ENCODE results near the gene ENTR1.

ENTR1 gene

DNA sequence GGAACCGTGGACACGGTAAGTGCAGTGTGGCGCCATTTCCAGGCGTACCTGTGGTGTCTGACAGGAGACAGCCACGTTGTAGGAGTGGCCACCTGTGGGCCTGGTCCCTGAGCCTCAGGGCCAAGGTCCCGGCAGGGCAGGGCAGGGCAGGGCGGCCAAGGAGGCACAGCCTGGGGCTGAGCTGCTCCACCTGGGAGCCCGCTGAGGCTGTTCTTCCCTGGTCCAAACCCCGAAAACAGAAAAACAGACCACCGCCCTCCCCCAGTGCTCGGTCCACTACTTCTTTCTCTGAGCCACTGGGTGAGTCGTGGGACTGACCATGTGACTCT, 8.6 kb upstream of the ENTR1 start:
- ChIA-PET POLR2A (no interaction called here), CTCF (no interaction called here)
- no peak for TF ChIP-seq LEF1 (IDR thresholded peaks at IDR 0.05; ENCODE audit: borderline replicate concordance)
- TF ChIP-seq ARNT (IDR thresholded peaks at IDR 0.05) = no peak
- TF ChIP-seq L3MBTL2 (conservative IDR thresholded peaks at IDR 0.05) = no peak
- TF ChIP-seq FOXK2 (IDR thresholded peaks at IDR 0.05) = no peak
- TF ChIP-seq HDGF (IDR thresholded peaks at IDR 0.05; ENCODE audit: borderline replicate concordance) = no peak
- TF ChIP-seq BHLHE40 (IDR thresholded peaks at IDR 0.05; ENCODE audit: borderline replicate concordance) = no peak
- no peak for TF ChIP-seq ZNF384 (IDR thresholded peaks at IDR 0.05)
- TF ChIP-seq, protein P1, sequence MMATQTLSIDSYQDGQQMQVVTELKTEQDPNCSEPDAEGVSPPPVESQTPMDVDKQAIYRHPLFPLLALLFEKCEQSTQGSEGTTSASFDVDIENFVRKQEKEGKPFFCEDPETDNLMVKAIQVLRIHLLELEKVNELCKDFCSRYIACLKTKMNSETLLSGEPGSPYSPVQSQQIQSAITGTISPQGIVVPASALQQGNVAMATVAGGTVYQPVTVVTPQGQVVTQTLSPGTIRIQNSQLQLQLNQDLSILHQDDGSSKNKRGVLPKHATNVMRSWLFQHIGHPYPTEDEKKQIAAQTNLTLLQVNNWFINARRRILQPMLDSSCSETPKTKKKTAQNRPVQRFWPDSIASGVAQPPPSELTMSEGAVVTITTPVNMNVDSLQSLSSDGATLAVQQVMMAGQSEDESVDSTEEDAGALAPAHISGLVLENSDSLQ (IDR thresholded peaks at IDR 0.05) = no peak
- no peak for TF ChIP-seq SP1 (IDR thresholded peaks at IDR 0.05)
- TF ChIP-seq FOXM1 (IDR thresholded peaks at IDR 0.05; ENCODE audit: borderline replicate concordance) = no peak
- no peak for TF ChIP-seq NFRKB (IDR thresholded peaks at IDR 0.05)
- TF ChIP-seq FOXA1 (IDR thresholded peaks at IDR 0.05) = no peak
- DNase-seq (ENCODE audit: extremely low spot score) = no peak

DNA sequence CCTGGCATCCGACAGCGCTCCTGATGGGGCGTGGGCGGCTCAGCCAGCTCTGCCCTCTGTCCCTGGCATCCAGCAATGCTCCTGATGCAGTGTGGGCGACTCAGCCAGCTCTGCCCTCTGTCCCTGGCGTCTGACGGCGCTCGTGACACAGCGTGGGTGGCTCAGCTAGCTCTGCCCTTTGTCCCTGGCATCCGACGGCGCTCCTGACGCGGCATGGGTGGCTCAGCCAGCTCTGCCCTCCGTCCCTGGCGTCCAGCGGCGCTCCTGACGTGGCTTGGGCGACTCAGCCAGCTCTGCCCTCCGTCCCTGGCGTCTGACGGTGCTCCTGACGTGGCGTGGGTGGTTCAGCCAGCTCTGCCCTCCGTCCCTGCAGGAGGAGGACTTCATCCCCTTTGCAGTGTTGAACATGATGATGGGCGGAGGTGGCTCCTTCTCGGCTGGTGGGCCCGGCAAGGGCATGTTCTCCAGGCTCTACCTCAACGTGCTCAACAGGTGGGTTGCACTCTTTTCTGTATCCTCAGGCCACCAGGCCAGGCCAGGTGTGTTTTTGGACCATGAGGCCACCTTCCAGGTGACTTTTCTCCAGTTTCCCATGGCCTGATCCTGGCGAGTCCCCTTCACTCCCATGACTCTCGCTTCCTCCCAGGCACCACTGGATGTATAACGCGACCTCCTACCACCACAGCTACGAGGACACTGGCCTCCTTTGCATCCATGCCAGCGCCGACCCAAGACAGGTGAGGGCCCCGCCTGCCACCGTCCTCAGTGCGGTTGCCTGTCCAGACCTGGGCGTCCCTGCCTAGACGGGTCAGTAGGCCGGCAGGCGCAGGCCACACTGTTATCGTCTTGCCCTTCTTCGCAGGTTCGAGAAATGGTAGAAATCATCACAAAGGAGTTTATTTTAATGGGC, 8.0 kb upstream of the ENTR1 start:
- TF ChIP-seq SP1 (IDR thresholded peaks at IDR 0.05) (no peak), FOXK2 (IDR thresholded peaks at IDR 0.05) (no peak), FOXM1 (IDR thresholded peaks at IDR 0.05; ENCODE audit: borderline replicate concordance) (no peak), ZNF384 (IDR thresholded peaks at IDR 0.05) (no peak), ELF4 (IDR thresholded peaks at IDR 0.05) (no peak), FOXA1 (IDR thresholded peaks at IDR 0.05) (no peak), BHLHE40 (IDR thresholded peaks at IDR 0.05; ENCODE audit: borderline replicate concordance) (no peak), L3MBTL2 (conservative IDR thresholded peaks at IDR 0.05) (no peak)
- ChIA-PET CTCF (no interaction called here), POLR2A (no interaction called here)
- DNase-seq (ENCODE audit: extremely low spot score) = no peak

DNA sequence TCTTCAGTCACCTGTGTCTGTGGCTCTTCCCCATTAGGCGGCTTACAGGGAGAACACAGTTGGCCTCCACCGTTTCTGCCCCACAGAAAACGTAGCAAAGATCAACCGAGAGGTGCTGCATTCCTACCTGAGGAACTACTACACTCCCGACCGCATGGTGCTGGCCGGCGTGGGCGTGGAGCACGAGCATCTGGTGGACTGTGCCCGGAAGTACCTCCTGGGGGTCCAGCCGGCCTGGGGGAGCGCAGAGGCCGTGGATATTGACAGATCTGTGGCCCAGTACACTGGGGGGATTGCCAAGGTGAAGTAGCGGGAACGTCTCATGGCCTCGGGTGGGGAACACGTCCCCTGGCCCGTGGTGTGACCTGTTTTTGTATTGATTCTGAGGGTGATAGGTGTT, 6.5 kb upstream of the ENTR1 start:
- POLR2A ChIA-PET = no interaction called here
- CTCF ChIA-PET = no interaction called here
- DNase-seq (ENCODE audit: extremely low spot score) = no peak
- TF ChIP-seq FOXA1 (IDR thresholded peaks at IDR 0.05) = no peak
- TF ChIP-seq BHLHE40 (IDR thresholded peaks at IDR 0.05; ENCODE audit: borderline replicate concordance) = no peak
- TF ChIP-seq TARDBP (IDR thresholded peaks at IDR 0.05) = no peak
- TF ChIP-seq ARNT (IDR thresholded peaks at IDR 0.05) = no peak
- no peak for TF ChIP-seq ZNF384 (IDR thresholded peaks at IDR 0.05)
- no peak for TF ChIP-seq HDGF (IDR thresholded peaks at IDR 0.05; ENCODE audit: borderline replicate concordance)
- TF ChIP-seq SUZ12 (IDR thresholded peaks at IDR 0.05) = no peak
- no peak for TF ChIP-seq LEF1 (IDR thresholded peaks at IDR 0.05; ENCODE audit: borderline replicate concordance)
- TF ChIP-seq CTBP1 (IDR thresholded peaks at IDR 0.05; ENCODE audit: borderline replicate concordance) = no peak
- TF ChIP-seq ELF4 (IDR thresholded peaks at IDR 0.05) = no peak
- no peak for TF ChIP-seq L3MBTL2 (conservative IDR thresholded peaks at IDR 0.05)
- TF ChIP-seq NFRKB (IDR thresholded peaks at IDR 0.05) = no peak

DNA sequence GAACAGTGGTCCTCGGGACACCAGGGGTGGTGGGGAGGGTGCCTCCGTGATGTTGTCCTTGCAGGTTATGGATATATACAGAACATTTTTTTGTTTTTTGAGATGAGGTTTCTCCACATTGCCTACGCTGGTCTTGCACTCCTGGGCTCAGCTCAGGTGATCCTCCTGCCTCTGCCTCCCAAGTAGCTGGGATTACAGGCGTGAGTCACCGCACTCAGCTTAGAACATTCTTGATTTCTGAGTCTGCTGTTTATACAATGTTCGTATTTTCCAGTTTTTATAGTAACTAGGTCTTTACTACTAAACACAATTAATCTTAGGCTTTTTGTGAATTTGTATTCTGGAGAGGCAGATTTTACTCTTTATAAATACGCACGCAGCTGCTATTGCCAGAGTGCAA, 6.0 kb upstream of the ENTR1 start:
- DNase-seq (ENCODE audit: extremely low spot score) = no peak
- ChIA-PET POLR2A (no interaction called here), CTCF (no interaction called here)
- TF ChIP-seq ELF4 (IDR thresholded peaks at IDR 0.05) = no peak
- no peak for TF ChIP-seq SP1 (IDR thresholded peaks at IDR 0.05)
- no peak for TF ChIP-seq LEF1 (IDR thresholded peaks at IDR 0.05; ENCODE audit: borderline replicate concordance)
- no peak for TF ChIP-seq BHLHE40 (IDR thresholded peaks at IDR 0.05; ENCODE audit: borderline replicate concordance)
- no peak for TF ChIP-seq SUZ12 (IDR thresholded peaks at IDR 0.05)
- TF ChIP-seq L3MBTL2 (conservative IDR thresholded peaks at IDR 0.05) = no peak
- no peak for TF ChIP-seq NFRKB (IDR thresholded peaks at IDR 0.05)
- no peak for TF ChIP-seq TARDBP (IDR thresholded peaks at IDR 0.05)
- no peak for TF ChIP-seq FOXK2 (IDR thresholded peaks at IDR 0.05)

DNA sequence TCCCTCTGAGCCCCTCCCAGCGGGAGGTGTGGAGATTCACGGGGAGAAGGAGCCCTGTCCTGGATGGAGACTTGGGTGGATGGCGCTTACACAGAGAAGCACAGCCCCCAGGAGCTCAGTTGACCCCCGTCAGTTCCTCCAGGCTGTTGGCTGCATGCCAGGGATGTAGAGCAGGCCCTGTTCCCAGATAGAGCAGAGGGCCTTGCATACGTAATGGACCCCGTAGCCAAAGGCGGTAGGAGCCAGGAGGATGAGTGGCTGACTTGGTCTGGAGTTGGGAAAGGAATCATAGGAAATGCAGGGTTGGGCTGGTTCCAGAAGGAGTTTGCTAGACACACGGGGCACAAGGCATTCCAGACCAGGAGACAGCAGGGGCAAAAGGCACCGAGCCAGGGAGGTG, 2.5 kb upstream of the ENTR1 start:
- ChIA-PET POLR2A (interaction anchor here (1.1 kb wide), 1 partner anchor 49 kb away, joined by 3 read pairs; the partner anchor contains the start of gene DNLZ), CTCF (no interaction called here)
- DNase-seq (ENCODE audit: extremely low spot score) = no peak
- no peak for TF ChIP-seq ARNT (IDR thresholded peaks at IDR 0.05)
- no peak for TF ChIP-seq LEF1 (IDR thresholded peaks at IDR 0.05; ENCODE audit: borderline replicate concordance)

DNA sequence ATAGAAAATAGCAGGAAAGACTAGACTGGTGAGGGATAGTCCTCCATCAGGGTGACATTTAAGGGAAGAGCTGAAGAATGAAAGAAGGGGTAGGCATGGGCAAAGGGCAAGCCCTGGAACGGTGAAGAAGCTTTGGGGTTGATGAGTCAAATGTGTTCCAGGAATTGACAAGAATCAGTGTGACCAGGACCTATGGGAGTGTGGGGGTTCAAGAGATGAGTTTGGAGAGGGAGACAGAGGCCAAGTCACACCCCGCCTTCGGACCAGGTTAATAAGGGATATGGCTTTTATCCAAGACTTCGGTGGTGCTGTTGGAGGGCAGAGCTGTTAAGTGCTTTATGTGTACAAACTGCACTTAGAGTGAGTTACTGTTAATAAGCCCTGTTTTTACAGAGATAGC, 964 bp upstream of the ENTR1 start:
- DNase-seq (ENCODE audit: extremely low spot score) = no peak
- POLR2A ChIA-PET = interaction anchor here (0.7 to 1.2 kb wide), 2 partner anchors 12 to 24 kb away, joined by 3 read pairs; no protein-coding TSS in a partner anchor
- CTCF ChIA-PET = no interaction called here
- no peak for TF ChIP-seq ELF4 (IDR thresholded peaks at IDR 0.05)
- TF ChIP-seq NFRKB (IDR thresholded peaks at IDR 0.05) = no peak
- no peak for TF ChIP-seq ZNF384 (IDR thresholded peaks at IDR 0.05)
- TF ChIP-seq FOXA1 (IDR thresholded peaks at IDR 0.05) = no peak
- no peak for TF ChIP-seq CTBP1 (IDR thresholded peaks at IDR 0.05; ENCODE audit: borderline replicate concordance)
- TF ChIP-seq, protein P1 (IDR thresholded peaks at IDR 0.05) = no peak
- no peak for TF ChIP-seq ARNT (IDR thresholded peaks at IDR 0.05)
- TF ChIP-seq FOXK2 (IDR thresholded peaks at IDR 0.05) = no peak
- TF ChIP-seq FOXM1 (IDR thresholded peaks at IDR 0.05; ENCODE audit: borderline replicate concordance) = no peak
- TF ChIP-seq TARDBP (IDR thresholded peaks at IDR 0.05) = no peak
- TF ChIP-seq SUZ12 (IDR thresholded peaks at IDR 0.05) = no peak
- no peak for TF ChIP-seq BHLHE40 (IDR thresholded peaks at IDR 0.05; ENCODE audit: borderline replicate concordance)
- TF ChIP-seq SP1 (IDR thresholded peaks at IDR 0.05) = no peak
- TF ChIP-seq L3MBTL2 (conservative IDR thresholded peaks at IDR 0.05) = no peak

Measured in HEK293T (cell line).